ENCODE results near the gene SEMA4D.

SEMA4D gene

GRCh38 chr9:89497978-89498851, at the start of gene SEMA4D:
Gene SEMA4D, minus strand, starts transcription at chr9:89498113. Its CDS starts 92,657 bp downstream, at chr9:89405456.
- peak; percentile 60 for DNase-seq (ENCODE audit: low read depth)

- DNase-seq (ENCODE audit: low read depth), result no peak
Measured at GRCh38 chr9:89547000-89547399, 49.1 kb upstream of the SEMA4D start.

- DNase-seq (ENCODE audit: low read depth), result no peak
Measured at GRCh38 chr9:89544279-89544661, 46.4 kb upstream of the SEMA4D start.

GRCh38 chr9:89543621-89544278, 45.8 kb upstream of the SEMA4D start:
- DNase-seq (ENCODE audit: low read depth), result no peak

GRCh38 chr9:89543111-89543510, 45.2 kb upstream of the SEMA4D start:
- DNase-seq (ENCODE audit: low read depth), result no peak

GRCh38 chr9:89542401-89543021, 44.6 kb upstream of the SEMA4D start:
- DNase-seq (ENCODE audit: low read depth), result no peak

GRCh38 chr9:89541798-89542197, 43.9 kb upstream of the SEMA4D start:
- DNase-seq (ENCODE audit: low read depth), result no peak

- DNase-seq (ENCODE audit: low read depth), result no peak
Measured at GRCh38 chr9:89539374-89539773, 41.5 kb upstream of the SEMA4D start.

GRCh38 chr9:89538871-89539270, 41.0 kb upstream of the SEMA4D start:
- no peak for DNase-seq (ENCODE audit: low read depth)

GRCh38 chr9:89537166-89537565, 39.3 kb upstream of the SEMA4D start:
- DNase-seq (ENCODE audit: low read depth), result no peak

- DNase-seq (ENCODE audit: low read depth), result no peak
Measured at GRCh38 chr9:89536600-89536999, 38.7 kb upstream of the SEMA4D start.

- DNase-seq (ENCODE audit: low read depth), result no peak
Measured at GRCh38 chr9:89536145-89536574, 38.2 kb upstream of the SEMA4D start.

GRCh38 chr9:89535461-89535860, 37.5 kb upstream of the SEMA4D start:
- no peak for DNase-seq (ENCODE audit: low read depth)

- DNase-seq (ENCODE audit: low read depth), result no peak
Measured at GRCh38 chr9:89534515-89535287, 36.8 kb upstream of the SEMA4D start.

GRCh38 chr9:89533411-89534095, 35.6 kb upstream of the SEMA4D start:
- DNase-seq (ENCODE audit: low read depth), result no peak

- no peak for DNase-seq (ENCODE audit: low read depth)
Measured at GRCh38 chr9:89532944-89533343, 35.0 kb upstream of the SEMA4D start.

GRCh38 chr9:89532478-89532877, 34.6 kb upstream of the SEMA4D start:
- no peak for DNase-seq (ENCODE audit: low read depth)

- no peak for DNase-seq (ENCODE audit: low read depth)
Measured at GRCh38 chr9:89531766-89532165, 33.9 kb upstream of the SEMA4D start.

- DNase-seq (ENCODE audit: low read depth), result no peak
Measured at GRCh38 chr9:89530726-89531125, 32.8 kb upstream of the SEMA4D start.

- peak; percentile 26 for DNase-seq (ENCODE audit: low read depth)
Measured at GRCh38 chr9:89529243-89530035, 31.5 kb upstream of the SEMA4D start.

- DNase-seq (ENCODE audit: low read depth), result no peak
Measured at GRCh38 chr9:89528540-89528939, 30.6 kb upstream of the SEMA4D start.

All from amniotic epithelial cell (primary cell).